ENCODE measurements around the gene UGT2B15.

- TF ChIP-seq GATA2 (IDR thresholded peaks at IDR 0.05; ENCODE audit: low read depth, low read length) = no peak
- TF ChIP-seq GATA3 (IDR thresholded peaks at IDR 0.05; ENCODE audit: low read depth, low read length) = no peak
These were observed 54.6 kb downstream of the UGT2B15 start for GRCh38 chr4:68615699-68616422.
